Esophagus (tissue), 2 donors: ENCODE measurements around the gene CPM. TPM values are rescaled to one million over a fixed set of nuclear protein-coding genes. Genes with fewer than 3 reads are reported as not detected.
A peak's percentile ranks its signal among the peaks of the same experiment; 100 is the strongest.

ENCODE experiments used
- H3K27ac ChIP-seq, 2 donors: one replicate each; pipeline ENCODE4 v1.5.1; 2013; ENCODE audit warnings: low read depth in 2 of 2, mild to moderate bottlenecking in 2 of 2, inconsistent platforms in 1 of 2, low read length in 1 of 2, moderate library complexity in 1 of 2
- H3K27me3 ChIP-seq, 2 donors: one replicate each; pipeline ENCODE4 v1.6.1; 2013; ENCODE audit warnings: low read length in 2 of 2, control low read depth in 1 of 2, mild to moderate bottlenecking in 1 of 2; ENCODE audit not compliant: insufficient read depth in 2 of 2, control insufficient read depth in 1 of 2
- H3K36me3 ChIP-seq, 2 donors: one replicate each; pipeline ENCODE4 v1.6.1; 2013; ENCODE audit warnings: low read length in 1 of 2; ENCODE audit not compliant: control insufficient read depth in 2 of 2, insufficient read depth in 2 of 2
- H3K4me1 ChIP-seq, 2 donors: one replicate each; pipeline ENCODE4 v1.6.1; 2013; ENCODE audit warnings: low read length in 1 of 2; ENCODE audit not compliant: control insufficient read depth in 2 of 2, insufficient read depth in 2 of 2
- H3K4me3 ChIP-seq, 2 donors: one replicate each; pipeline ENCODE4 v1.5.1; 2013; ENCODE audit warnings: low read length in 2 of 2, mild to moderate bottlenecking in 2 of 2, low read depth in 1 of 2, moderate library complexity in 1 of 2
- H3K9me3 ChIP-seq, 2 donors: one replicate each; pipeline ENCODE4 v1.6.1; 2013; ENCODE audit warnings: mild to moderate bottlenecking in 2 of 2, low read depth in 1 of 2, low read length in 1 of 2, moderate library complexity in 1 of 2; ENCODE audit not compliant: control insufficient read depth in 2 of 2, insufficient read depth in 1 of 2
- WGBS, 2 donors: extraction: QIAGEN DNeasy Blood & Tissue Kit; methylation state at CpG; one replicate each; pipeline ENCODE4 v1.1.7; 2013; 5-methylcytosine and 5-hydroxymethylcytosine counted together
- polyA plus RNA-seq, 2 donors: library from polyadenylated mRNA; stranded (reverse); fragments of 200-250 nt; gene quantifications; one replicate each; pipeline ENCODE4 v1.2.3, GENCODE V29; 2013
- donor health status: healthy with polysubstance abuse.
- donor health status: Bipolar disorder and iron deficiency.

Gene CPM
- polyA plus RNA-seq, 2 donors, result 1.8 to 4.1 TPM

GRCh38 chr12:68971404-68971803 lies 38.4 kb upstream of the CPM start:
- no peak overlapping the region for H3K4me3 ChIP-seq
- H3K36me3 ChIP-seq, result no peaks in the 10 kb centered on the region
- H3K27me3 ChIP-seq, result no peaks in the 10 kb centered on the region
- H3K27ac ChIP-seq, result peak overlapping the region; percentile 77 to 82
- WGBS, 2 donors, result 56 to 70% methylated on average over 8 of the region's 8 CpGs
- no peaks in the 10 kb centered on the region for H3K4me1 ChIP-seq
- no peaks in the 10 kb centered on the region for H3K9me3 ChIP-seq

DNA sequence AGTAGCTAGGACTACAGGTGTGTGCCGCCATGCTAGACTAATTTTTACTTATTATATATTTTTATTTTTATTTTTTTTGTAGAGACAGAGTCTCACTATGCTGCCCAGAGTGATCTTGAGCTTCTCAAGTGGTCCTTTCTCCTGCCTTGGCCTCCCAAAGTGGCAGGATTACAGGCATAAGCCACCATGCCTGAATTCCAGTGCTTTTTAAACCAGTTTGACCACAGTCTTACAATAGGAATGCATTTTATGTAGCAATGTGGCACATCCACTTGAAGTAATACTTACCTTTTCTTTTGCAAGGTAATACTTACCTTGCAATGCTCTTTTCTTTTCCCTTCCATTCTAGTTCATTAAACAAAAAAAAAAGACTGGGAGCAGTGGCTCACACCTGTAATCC lies 38.0 kb upstream of the CPM start:
- 100% methylated on average over 1 of the region's 1 CpG for WGBS, 2 donors
- Histone ChIP-seq H3K36me3 (no peaks in the 10 kb centered on the region), H3K9me3 (no peaks in the 10 kb centered on the region)

GRCh38 chr12:68970306-68970705 lies 37.3 kb upstream of the CPM start:
- no peaks in the 10 kb centered on the region for H3K9me3 ChIP-seq
- no peak overlapping the region for H3K27ac ChIP-seq
- no peaks in the 10 kb centered on the region for H3K4me1 ChIP-seq
- H3K27me3 ChIP-seq, result no peaks in the 10 kb centered on the region
- no peaks in the 10 kb centered on the region for H3K36me3 ChIP-seq
- no peak overlapping the region for H3K4me3 ChIP-seq

More for the DNA sequence above, 38.0 kb upstream of the CPM start:
- Histone ChIP-seq H3K27me3 (no peaks in the 10 kb centered on the region), H3K4me3 (no peak overlapping the region), H3K4me1 (no peaks in the 10 kb centered on the region), H3K27ac (peak overlapping the region; percentile 77 to 82)

- WGBS, 2 donors, result 86 to 89% methylated on average over 3 of the region's 3 CpGs
- no peaks in the 10 kb centered on the region for H3K4me1 ChIP-seq
- H3K27me3 ChIP-seq, result no peaks in the 10 kb centered on the region
- H3K36me3 ChIP-seq, result no peaks in the 10 kb centered on the region
- no peak overlapping the region for H3K27ac ChIP-seq
- no peaks in the 10 kb centered on the region for H3K9me3 ChIP-seq
- no peak overlapping the region for H3K4me3 ChIP-seq
These were observed 34.1 kb upstream of the CPM start for GRCh38 chr12:68967046-68967445.

- H3K4me3 ChIP-seq, result no peak overlapping the region
- WGBS, 2 donors, result 92 to 94% methylated on average over 7 of the region's 7 CpGs
- no peaks in the 10 kb centered on the region for H3K9me3 ChIP-seq
- H3K36me3 ChIP-seq, result no peaks in the 10 kb centered on the region
- H3K27me3 ChIP-seq, result no peaks in the 10 kb centered on the region
- H3K27ac ChIP-seq, result no peak overlapping the region
- H3K4me1 ChIP-seq, result no peaks in the 10 kb centered on the region
These were observed 31.1 kb upstream of the CPM start for GRCh38 chr12:68963856-68964745.

- WGBS, 2 donors, result 68 to 76% methylated on average over 5 of the region's 5 CpGs
- Histone ChIP-seq H3K4me3 (no peak overlapping the region), H3K36me3 (no peaks in the 10 kb centered on the region), H3K9me3 (no peaks in the 10 kb centered on the region), H3K27ac (peak overlapping the region; percentile 10 to 23), H3K27me3 (no peaks in the 10 kb centered on the region), H3K4me1 (no peaks in the 10 kb centered on the region)
These were observed 30.2 kb upstream of the CPM start for GRCh38 chr12:68962877-68963855.

- WGBS, 2 donors, result 26 to 50% methylated on average over 7 of the region's 7 CpGs
- no peaks in the 10 kb centered on the region for H3K4me1 ChIP-seq
- H3K36me3 ChIP-seq, result no peaks in the 10 kb centered on the region
- H3K27me3 ChIP-seq, result no peaks in the 10 kb centered on the region
- no peak overlapping the region for H3K27ac ChIP-seq
- H3K4me3 ChIP-seq, result no peak overlapping the region
- H3K9me3 ChIP-seq, result no peaks in the 10 kb centered on the region
These were observed 27.0 kb upstream of the CPM start for GRCh38 chr12:68959891-68960464.

- no peak overlapping the region for H3K27ac ChIP-seq
These were observed 26.3 kb upstream of the CPM start for GRCh38 chr12:68959143-68959858.

GRCh38 chr12:68958322-68958721 lies 25.4 kb upstream of the CPM start:
- Histone ChIP-seq H3K4me1 (no peaks in the 10 kb centered on the region), H3K4me3 (no peak overlapping the region), H3K36me3 (no peaks in the 10 kb centered on the region), H3K27ac (no peak overlapping the region), H3K9me3 (no peaks in the 10 kb centered on the region), H3K27me3 (no peaks in the 10 kb centered on the region)
- WGBS, 2 donors, result 65 to 70% methylated on average over 3 of the region's 3 CpGs

More at GRCh38 chr12:68959143-68959858, 26.3 kb upstream of the CPM start:
- 64 to 67% methylated on average over 4 of the region's 4 CpGs for WGBS, 2 donors
- no peaks in the 10 kb centered on the region for H3K9me3 ChIP-seq
- H3K4me3 ChIP-seq, result no peak overlapping the region
- no peaks in the 10 kb centered on the region for H3K4me1 ChIP-seq
- no peaks in the 10 kb centered on the region for H3K36me3 ChIP-seq
- H3K27me3 ChIP-seq, result no peaks in the 10 kb centered on the region
